Measurements from ENCODE around the gene MMGT1.

DNA sequence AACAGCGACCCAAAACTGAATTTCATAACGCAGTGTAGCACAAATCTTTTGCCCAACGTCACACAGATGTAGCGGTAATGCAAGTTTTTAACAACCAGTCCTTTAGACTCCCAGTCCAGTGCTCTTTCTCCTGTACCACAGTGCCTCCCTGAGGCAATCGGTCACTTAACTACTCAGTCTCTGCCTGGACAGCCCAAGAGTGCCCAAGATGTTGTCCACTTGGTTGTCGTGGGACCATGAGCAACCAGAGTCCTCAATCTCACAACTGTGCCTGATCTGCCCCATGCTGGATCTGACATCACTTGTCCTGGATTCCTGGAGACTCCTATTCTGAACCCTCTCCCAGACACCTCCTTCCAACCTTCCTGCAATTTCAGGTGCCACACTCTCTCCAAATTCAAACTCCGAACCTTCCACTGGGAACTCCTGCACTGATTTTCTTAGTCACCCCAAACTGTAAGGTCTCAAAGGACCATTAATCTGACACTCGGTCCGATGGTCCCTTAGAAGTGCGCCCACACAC, 702 bp downstream of the MMGT1 start:
- TF ChIP-seq, protein P1, sequence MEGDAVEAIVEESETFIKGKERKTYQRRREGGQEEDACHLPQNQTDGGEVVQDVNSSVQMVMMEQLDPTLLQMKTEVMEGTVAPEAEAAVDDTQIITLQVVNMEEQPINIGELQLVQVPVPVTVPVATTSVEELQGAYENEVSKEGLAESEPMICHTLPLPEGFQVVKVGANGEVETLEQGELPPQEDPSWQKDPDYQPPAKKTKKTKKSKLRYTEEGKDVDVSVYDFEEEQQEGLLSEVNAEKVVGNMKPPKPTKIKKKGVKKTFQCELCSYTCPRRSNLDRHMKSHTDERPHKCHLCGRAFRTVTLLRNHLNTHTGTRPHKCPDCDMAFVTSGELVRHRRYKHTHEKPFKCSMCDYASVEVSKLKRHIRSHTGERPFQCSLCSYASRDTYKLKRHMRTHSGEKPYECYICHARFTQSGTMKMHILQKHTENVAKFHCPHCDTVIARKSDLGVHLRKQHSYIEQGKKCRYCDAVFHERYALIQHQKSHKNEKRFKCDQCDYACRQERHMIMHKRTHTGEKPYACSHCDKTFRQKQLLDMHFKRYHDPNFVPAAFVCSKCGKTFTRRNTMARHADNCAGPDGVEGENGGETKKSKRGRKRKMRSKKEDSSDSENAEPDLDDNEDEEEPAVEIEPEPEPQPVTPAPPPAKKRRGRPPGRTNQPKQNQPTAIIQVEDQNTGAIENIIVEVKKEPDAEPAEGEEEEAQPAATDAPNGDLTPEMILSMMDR (conservative IDR thresholded peaks at IDR 0.05; ENCODE audit: low read depth in 2 of 2), result no peak
- TF ChIP-seq, protein P2, sequence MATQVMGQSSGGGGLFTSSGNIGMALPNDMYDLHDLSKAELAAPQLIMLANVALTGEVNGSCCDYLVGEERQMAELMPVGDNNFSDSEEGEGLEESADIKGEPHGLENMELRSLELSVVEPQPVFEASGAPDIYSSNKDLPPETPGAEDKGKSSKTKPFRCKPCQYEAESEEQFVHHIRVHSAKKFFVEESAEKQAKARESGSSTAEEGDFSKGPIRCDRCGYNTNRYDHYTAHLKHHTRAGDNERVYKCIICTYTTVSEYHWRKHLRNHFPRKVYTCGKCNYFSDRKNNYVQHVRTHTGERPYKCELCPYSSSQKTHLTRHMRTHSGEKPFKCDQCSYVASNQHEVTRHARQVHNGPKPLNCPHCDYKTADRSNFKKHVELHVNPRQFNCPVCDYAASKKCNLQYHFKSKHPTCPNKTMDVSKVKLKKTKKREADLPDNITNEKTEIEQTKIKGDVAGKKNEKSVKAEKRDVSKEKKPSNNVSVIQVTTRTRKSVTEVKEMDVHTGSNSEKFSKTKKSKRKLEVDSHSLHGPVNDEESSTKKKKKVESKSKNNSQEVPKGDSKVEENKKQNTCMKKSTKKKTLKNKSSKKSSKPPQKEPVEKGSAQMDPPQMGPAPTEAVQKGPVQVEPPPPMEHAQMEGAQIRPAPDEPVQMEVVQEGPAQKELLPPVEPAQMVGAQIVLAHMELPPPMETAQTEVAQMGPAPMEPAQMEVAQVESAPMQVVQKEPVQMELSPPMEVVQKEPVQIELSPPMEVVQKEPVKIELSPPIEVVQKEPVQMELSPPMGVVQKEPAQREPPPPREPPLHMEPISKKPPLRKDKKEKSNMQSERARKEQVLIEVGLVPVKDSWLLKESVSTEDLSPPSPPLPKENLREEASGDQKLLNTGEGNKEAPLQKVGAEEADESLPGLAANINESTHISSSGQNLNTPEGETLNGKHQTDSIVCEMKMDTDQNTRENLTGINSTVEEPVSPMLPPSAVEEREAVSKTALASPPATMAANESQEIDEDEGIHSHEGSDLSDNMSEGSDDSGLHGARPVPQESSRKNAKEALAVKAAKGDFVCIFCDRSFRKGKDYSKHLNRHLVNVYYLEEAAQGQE (IDR thresholded peaks at IDR 0.05; ENCODE audit: unreplicated experiment), result no peak
- TF ChIP-seq EZH2 (IDR thresholded peaks at IDR 0.05; ENCODE audit: low read depth, unreplicated experiment) (no peak), NANOG (IDR thresholded peaks at IDR 0.05; ENCODE audit: borderline replicate concordance) (no peak), EZH2phosphoT487 (IDR thresholded peaks at IDR 0.05; ENCODE audit: unreplicated experiment) (no peak), CREB1 (CRISPR knock-in tag; IDR thresholded peaks at IDR 0.05; ENCODE audit: low read depth) (no peak), JUNB (IDR thresholded peaks at IDR 0.05; ENCODE audit: unreplicated experiment) (no peak), POLR2AphosphoS5 (IDR thresholded peaks at IDR 0.05; ENCODE audit: low read depth) (no peak)
- TF ChIP-seq, protein P3, sequence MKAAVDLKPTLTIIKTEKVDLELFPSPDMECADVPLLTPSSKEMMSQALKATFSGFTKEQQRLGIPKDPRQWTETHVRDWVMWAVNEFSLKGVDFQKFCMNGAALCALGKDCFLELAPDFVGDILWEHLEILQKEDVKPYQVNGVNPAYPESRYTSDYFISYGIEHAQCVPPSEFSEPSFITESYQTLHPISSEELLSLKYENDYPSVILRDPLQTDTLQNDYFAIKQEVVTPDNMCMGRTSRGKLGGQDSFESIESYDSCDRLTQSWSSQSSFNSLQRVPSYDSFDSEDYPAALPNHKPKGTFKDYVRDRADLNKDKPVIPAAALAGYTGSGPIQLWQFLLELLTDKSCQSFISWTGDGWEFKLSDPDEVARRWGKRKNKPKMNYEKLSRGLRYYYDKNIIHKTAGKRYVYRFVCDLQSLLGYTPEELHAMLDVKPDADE (IDR thresholded peaks at IDR 0.05), result no peak

Measured in GM23338 (cell line).